ENCODE data around the gene PRR35.

Gene PRR35

GRCh38 chr16:578232-578869 is 18.2 kb downstream of the PRR35 start:
- DNase-seq (ENCODE audit: low read depth in 2 of 3, low spot score in 2 of 3) = no peak

GRCh38 chr16:578870-579405 is 18.7 kb downstream of the PRR35 start:
- DNase-seq (ENCODE audit: low read depth in 2 of 3, low spot score in 2 of 3) = no peak

- DNase-seq (ENCODE audit: low read depth in 2 of 3, low spot score in 2 of 3) = no peak
Measured at GRCh38 chr16:580141-580945, 20.1 kb downstream of the PRR35 start.

- DNase-seq (ENCODE audit: low read depth in 2 of 3, low spot score in 2 of 3) = no peak
Measured at GRCh38 chr16:580946-581498, 20.8 kb downstream of the PRR35 start.

GRCh38 chr16:582218-582613 is 22.0 kb downstream of the PRR35 start:
- no peak for DNase-seq (ENCODE audit: low read depth in 2 of 3, low spot score in 2 of 3)

GRCh38 chr16:582614-583331 is 22.6 kb downstream of the PRR35 start:
- no peak for DNase-seq (ENCODE audit: low read depth in 2 of 3, low spot score in 2 of 3)

- DNase-seq (ENCODE audit: low read depth in 2 of 3, low spot score in 2 of 3) = no peak
Measured at GRCh38 chr16:583470-583814, 23.2 kb downstream of the PRR35 start.

- DNase-seq (ENCODE audit: low read depth in 2 of 3, low spot score in 2 of 3) = no peak
Measured at GRCh38 chr16:583815-584591, 23.8 kb downstream of the PRR35 start.

GRCh38 chr16:585351-585750 is 25.2 kb downstream of the PRR35 start:
- no peak for DNase-seq (ENCODE audit: low read depth in 2 of 3, low spot score in 2 of 3)

- no peak for DNase-seq (ENCODE audit: low read depth in 2 of 3, low spot score in 2 of 3)
Measured at GRCh38 chr16:586047-586644, 26.0 kb downstream of the PRR35 start.

GRCh38 chr16:586645-587590 is 26.7 kb downstream of the PRR35 start:
- no peak for DNase-seq (ENCODE audit: low read depth in 2 of 3, low spot score in 2 of 3)

- DNase-seq (ENCODE audit: low read depth in 2 of 3, low spot score in 2 of 3) = peak in 2 of 3 experiments; percentile 40 to 45
Measured at GRCh38 chr16:588639-588888, 28.4 kb downstream of the PRR35 start.

GRCh38 chr16:588889-589657 is 28.9 kb downstream of the PRR35 start:
- peak; percentile 93 to 100 (median 99) for DNase-seq (ENCODE audit: low read depth in 2 of 3, low spot score in 2 of 3)

- DNase-seq (ENCODE audit: low read depth in 2 of 3, low spot score in 2 of 3) = peak; percentile 98
Measured at GRCh38 chr16:589658-590187, 29.5 kb downstream of the PRR35 start, which contains the start of gene RAB40C. RAB40C (plus strand) TSS chr16:590066; CDS start chr16:590292, 226 bp downstream.

- no peak for DNase-seq (ENCODE audit: low read depth in 2 of 3, low spot score in 2 of 3)
Measured at GRCh38 chr16:590188-590814, 30.1 kb downstream of the PRR35 start.

- no peak for DNase-seq (ENCODE audit: low read depth in 2 of 3, low spot score in 2 of 3)
Measured at GRCh38 chr16:590815-591200, 30.6 kb downstream of the PRR35 start.

GRCh38 chr16:591231-591630 is 31.0 kb downstream of the PRR35 start:
- DNase-seq (ENCODE audit: low read depth in 2 of 3, low spot score in 2 of 3) = no peak

GRCh38 chr16:591892-592517 is 31.8 kb downstream of the PRR35 start:
- DNase-seq (ENCODE audit: low read depth in 2 of 3, low spot score in 2 of 3) = no peak

Measured in activated CD8-positive, alpha-beta memory T cell treated with anti-CD3 and anti-CD28 coated beads for 48 hours (primary cell).